Glomerular visceral epithelial cell (primary cell): ENCODE results near the gene OR10H2.
"Not testable (repeated sequence)": the region's sequence is repeated elsewhere in the genome, so short reads cannot be mapped to it uniquely, and the experiment has no call there.

Experiments
- DNase-seq: peaks from one replicate; pipeline ENCODE4 v3.0.0-alpha.2; 2016; ENCODE audit errors: extremely low spot score

Gene OR10H2, protein sequence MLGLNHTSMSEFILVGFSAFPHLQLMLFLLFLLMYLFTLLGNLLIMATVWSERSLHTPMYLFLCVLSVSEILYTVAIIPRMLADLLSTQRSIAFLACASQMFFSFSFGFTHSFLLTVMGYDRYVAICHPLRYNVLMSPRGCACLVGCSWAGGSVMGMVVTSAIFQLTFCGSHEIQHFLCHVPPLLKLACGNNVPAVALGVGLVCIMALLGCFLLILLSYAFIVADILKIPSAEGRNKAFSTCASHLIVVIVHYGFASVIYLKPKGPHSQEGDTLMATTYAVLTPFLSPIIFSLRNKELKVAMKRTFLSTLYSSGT

DNA sequence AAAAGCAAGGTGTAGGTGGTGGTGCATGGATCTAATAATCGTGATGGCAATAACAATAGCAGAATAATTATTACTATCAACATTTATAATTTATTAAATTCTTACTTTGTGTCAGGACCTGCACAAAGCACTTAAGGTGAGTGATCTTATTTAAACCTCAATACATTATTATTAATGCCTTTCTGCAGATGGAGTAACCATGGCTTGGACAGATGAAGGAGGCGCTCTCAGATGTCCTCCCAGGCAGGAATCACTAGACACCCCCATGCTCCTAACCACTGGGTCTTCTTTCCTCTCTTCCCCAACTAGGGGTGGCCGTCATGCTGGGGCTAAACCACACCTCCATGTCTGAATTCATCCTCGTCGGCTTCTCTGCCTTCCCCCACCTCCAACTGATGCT, at the start of gene OR10H2:
OR10H2 (plus strand) TSS at position 301 of the 400 bp plus-strand sequence; CDS start at position 321, 20 bp downstream.
- no peak for DNase-seq

DNA sequence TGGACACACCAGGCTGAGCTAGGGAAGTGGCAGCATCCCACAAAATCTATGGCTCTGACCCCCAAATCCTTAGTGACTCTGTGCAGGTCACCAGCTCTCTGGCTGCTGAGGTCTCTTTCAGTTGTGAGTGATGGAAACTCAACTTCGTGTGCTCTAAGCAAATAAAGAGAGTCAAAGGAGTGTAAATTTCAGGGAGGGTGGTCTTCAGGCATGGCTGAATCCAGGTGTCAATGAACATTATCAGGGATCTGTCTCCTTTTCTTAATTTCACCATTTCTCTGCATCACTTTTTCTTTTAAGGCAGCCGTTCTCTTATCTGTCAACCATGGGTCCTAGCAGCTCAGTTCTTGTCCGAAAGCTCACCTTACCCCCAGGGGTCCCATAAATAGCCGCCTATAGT, 48.7 kb upstream of the OR10H2 start:
- no peak for DNase-seq

DNA sequence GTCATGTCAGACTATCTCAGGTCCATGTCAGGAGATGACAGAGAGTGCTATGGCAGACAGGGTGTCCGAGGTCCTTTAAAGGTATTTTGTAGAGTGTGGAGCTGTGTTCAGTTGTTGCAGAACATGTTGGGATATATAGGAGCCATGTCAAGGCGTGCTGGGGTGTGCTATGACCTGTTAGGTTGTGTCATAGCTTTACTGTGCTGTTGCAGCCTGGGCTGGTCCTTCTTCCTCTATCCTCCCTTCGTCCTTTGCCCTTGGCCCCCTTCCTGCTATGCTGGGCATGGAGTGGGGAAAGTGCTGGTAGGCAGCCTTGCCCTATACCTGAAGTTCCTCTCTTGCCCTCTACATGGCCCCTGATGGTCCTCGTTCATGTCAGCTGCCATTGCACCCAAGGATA, 48.0 kb upstream of the OR10H2 start:
- not testable (repeated sequence) for DNase-seq

DNA sequence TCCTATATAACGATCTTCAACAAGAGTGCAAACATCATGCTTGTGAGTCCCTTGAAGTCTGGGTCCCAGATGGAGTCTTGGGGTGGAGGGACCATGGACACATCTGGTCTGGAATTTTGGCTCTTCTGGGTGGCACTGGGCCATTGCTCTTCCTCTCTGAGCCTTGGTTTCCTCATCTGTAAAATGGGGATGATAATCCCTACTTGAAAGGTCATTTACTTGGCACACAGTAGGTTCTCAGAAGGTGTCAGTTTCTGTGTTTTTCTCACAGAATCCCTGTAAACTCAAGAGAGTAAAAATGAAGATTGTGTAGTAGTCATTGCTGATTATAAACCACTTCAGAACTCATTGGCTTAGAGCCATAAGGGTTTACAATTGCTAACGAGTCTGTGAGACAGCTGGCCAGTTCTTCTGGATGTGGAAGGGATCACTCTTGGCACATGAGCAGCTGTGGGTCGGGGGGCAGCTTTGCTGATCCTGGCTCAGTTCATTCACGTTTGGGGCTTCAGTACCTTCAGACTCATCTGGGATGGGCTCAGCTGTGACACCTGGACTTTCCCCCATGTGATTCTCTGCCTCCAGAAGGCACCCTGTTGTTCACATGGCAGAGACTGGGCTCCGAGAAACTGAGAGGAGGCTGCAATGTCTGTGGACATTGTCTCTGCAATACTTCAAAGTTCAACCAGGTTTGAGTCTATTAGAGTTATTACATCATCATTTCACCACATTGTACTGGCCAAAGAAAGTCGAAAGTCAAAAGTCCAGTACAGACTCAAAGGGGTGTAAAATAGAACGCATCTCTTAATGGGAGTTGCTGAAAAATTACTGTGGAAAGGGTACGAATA, 47.1 kb upstream of the OR10H2 start:
- DNase-seq, result no peak

DNA sequence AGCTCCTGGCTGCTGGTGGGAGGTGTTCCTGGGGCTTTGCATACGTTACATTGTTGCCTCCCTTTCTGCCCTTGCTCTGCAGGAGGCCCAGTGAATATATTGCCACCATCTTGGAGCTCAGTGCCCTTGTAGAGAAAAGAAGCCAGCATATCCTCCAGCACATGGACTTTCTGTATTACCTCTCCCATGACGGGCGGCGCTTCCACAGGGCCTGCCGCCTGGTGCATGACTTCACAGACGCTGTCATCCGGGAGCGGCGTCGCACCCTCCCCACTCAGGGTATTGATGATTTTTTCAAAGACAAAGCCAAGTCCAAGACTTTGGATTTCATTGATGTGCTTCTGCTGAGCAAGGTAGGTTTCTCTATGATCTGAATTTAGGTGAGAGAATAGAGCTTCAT, 44.4 kb upstream of the OR10H2 start:
- DNase-seq, result no peak

DNA sequence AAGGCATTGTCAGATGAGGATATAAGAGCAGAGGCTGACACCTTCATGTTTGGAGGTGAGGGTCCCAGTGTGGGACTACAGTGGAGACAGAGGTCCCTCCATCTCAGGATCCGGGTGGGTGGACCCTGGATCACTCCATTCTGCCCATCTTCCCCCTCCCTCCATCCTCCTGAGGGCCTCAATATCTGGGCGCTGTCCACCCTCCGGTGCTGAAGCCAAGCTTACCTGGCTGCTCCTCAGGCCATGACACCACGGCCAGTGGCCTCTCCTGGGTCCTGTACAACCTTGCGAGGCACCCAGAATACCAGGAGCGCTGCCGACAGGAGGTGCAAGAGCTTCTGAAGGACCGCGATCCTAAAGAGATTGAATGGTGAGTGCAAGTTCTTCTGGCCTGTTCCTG, 43.0 kb upstream of the OR10H2 start:
- DNase-seq, result no peak

DNA sequence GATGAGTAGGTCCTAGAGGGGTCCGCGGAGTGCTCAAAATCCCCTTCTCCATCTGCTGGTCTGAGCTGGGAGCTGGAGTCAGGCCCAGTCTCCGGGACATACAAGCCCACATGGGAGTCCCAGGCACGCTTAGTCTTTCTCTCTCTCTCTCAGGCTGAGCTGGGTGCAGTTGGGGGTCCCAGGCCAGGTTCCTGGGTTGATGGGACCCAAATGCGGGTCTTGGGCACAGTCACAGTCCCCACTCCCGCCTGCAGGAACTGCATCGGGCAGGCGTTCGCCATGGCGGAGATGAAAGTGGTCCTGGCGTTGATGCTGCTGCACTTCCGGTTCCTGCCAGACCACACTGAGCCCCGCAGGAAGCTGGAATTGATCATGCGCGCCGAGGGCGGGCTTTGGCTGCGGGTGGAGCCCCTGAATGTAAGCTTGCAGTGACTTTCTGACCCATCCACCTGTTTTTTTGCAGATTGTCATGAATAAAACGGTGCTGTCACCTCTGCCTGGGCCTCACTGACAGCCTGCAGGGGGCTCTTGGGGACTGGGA, 31.1 kb upstream of the OR10H2 start:
- DNase-seq, result no peak

DNA sequence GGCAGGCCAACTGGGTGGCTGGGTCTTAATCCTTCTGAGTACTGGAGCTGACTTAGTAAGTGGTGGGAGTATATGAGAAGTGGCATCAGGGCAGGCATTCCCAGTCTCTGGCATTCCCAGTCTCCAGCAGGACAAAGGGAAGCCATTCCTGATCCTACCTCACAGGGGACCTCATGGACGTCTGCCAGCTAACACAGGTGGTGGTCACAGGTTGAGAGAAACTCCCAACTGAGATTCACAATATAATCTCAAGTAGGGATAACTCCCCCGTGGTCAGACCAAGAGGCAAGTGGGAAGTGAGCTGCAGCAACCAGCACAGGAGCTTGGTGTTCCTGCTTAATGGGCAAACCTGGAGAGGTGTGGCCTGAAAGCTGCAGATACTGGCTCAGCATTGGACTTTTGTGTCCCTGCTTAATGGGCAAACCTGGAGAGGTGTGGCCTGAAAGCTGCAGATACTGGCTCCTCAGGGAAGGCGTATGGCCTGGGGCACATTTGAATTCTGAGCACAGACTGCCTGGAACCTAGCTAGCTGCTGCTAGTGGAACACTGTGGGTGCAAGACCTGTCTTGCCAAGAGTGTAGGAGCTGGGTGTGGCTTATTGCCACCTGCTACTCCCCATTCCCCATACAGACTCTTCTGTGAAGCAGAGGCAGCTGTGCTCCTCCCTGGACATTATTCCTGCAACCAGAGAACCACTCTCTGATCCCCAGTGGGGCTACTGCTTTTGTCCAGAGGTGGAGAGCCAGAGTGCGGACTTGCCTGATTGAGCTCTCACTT, 25.9 kb upstream of the OR10H2 start:
- DNase-seq, result no peak

DNA sequence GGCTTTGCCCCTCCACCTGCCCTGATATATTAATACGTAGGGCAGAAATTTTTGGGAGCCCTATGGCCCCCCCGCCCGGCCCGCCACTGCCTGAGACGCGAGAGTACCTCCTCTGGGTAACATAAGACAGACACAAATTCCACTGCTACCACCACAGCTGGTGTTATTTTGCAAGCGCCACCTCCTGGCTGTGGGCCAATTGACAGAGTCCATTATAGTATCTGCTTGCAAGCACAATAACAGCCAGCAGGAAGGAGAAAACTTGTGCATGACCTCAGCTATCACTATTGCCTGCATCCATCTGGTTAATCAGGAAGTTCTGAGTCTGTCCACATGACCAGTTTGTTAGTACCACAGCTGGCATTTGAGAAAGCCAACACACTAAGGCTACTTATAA, 25.3 kb upstream of the OR10H2 start:
- peak; percentile 31 for DNase-seq

DNA sequence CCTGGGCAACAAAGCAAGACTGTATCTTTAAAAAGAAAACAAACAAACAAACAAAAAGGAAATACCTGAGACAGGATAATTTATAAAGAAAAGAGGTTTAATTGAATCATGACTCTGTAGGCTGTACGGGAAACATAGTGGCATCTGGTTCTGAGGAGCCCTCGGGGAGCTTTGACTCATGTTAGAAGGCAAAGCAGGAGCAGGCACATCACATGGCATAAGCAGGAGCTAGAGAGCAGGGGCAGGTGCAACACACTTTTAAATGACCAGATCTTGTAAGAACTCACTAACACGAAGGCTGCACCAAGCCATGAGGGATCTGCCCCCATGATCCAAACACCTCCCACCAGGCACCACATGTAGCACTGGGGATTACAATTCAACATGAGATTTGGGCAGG, 13.2 kb upstream of the OR10H2 start:
- DNase-seq, result no peak

DNA sequence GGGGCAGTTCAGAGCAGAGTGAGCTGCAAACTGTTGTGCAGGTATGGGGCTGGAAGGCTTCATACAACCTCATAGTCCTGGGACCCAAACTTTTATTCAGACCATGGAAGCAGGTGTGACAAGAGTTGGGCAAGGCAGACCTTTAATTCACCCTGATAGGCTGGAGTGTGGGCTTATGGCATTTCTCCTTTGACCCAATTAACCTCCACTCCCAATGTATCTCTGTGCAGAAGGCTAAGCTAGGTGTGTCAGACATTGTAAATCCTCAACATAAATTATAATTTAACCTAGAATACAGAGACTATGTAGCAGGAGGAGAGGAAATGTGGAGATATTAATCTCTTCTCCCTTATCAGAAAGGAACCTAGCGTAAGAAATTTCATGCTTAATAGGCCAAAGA, 12.2 kb upstream of the OR10H2 start:
- DNase-seq, result no peak

DNA sequence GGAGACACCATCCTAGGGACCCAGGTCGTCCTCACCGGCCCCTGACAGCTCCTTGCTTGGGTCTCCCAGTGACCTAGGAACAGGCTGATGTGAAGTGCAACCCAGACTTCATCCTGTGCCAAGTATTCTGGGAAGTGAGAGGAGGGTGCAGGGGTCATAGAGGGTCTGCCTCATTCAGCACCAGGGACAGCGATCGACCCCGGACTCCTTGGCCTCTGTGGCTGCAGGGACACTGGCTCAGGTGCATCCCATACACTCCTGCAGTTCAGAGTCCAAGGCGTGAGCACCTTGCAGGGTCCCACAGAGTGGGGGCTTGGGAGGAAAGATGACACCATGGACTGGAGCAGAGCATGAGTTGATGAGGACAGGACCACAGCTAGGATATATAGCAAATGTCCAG, 10.0 kb upstream of the OR10H2 start:
- DNase-seq, result no peak

DNA sequence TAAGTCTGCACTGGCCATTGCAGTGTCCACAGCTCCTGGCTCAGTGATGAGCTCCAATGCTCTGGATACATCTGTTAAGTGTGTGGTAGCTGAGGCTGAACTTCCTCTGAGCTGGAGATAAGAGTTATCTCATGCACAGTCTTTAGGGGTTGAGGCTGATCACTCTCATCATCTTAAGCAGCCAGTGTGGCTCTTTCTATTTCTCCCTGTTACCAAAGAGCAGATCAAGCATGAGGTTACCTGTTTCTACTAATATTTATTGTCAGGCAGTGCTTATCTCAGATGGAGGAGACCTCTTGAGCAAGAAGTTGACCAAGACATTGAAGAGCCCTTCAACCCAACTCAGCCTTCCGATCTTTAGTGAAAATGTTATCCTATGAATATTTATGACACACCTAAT, 6.6 kb upstream of the OR10H2 start:
- DNase-seq, result no peak

DNA sequence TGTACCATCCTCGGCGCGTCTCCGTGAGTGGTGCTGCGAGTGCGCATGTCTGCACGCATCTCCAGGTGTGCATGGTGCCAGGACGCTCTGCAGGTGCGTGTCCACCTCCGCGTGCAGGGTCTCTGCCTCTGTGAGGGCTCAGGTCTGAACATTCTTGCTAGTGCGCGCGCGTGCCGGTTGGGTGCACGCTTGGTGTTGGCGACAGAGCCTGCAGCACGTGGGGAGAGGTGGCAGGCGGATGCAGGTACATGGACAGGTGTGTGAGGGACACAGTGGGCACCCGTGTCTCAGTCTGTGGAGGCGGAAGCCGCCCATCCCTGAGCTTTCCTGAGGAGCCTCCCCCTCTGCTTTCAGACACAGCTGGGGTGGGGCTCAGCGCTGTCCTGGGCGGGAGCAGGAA, 4.9 kb upstream of the OR10H2 start:
- DNase-seq, result no peak

DNA sequence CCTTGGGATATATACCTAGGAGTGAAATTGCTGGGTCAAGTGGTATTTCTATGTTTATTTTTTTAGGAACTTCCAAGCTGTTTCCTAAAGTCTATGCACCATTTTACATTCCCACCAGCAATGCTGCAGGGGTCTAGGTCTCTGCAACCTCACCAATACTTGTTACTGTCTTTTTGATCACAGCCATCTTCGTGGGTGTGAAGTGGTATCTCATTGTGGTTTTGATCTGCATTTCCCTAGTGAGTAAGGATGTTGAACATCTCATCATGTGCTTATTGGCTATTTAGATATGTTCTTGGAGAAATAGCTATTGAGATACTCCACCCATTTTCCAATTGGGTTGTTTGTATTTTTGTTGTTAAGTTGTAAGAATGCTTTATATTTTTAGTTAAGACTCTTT, 2.7 kb downstream of the OR10H2 start:
- DNase-seq, result no peak

DNA sequence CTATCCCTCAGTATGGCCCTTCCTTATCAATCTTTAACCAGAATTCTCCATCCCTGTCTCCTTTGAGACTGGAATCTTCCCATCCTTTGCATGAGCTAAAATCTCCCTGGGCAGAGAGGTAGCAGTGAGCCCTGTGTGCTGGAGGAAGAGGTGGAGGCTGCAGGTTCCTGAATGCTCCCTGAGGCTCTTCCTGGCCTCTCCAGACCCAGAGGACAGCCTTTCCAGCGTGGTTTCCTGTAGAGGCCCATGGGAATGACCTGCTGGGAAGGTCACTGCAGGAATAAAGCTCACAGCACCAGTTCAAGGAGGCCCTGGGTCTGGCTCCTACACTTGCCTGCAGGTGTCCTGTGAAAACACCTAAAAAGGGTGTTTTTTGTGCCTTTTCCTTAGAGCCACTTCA, 4.6 kb downstream of the OR10H2 start:
- DNase-seq, result no peak

DNA sequence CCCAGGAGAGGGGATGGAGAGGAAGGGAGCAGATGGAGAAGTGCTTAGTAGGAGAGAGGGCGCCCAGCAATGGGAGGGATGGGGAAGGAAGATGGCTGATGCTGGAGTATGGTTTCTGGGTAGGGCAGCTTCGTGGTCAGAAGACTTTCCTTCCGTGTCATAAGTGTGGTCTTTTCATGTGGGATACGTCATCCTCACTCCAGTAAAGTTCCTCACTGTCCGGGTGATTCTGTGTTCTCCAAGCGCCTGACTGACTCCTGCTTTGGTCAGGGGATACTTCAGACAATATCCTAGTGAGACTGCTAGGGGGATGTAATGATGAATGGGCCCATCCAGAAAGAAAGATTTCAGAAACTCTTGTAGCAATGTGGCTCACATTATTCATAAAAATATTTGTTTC, 6.1 kb downstream of the OR10H2 start:
- DNase-seq, result no peak

DNA sequence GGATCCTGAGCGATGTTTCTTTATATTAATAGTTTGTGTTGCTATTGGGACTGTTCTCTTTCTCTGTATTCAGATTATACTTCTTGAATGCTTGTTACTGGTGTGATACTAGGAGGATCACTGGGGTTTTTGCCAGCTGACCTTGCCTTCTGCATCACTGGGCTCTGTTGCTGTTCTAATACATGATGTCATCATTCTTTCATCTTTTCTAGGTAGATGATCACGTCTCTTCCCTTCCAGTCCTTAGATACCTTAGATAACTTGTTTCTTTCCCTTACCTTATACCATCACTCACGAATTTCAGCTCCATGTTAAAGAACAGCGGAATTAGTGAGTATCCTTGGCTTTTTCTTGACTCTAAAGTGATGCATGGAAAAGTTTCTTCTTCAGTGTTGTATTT, 9.9 kb downstream of the OR10H2 start, which contains the start of gene OR10H3:
OR10H3 (plus strand) TSS at position 264 of the 400 bp plus-strand sequence. CDS start 3,408 bp downstream, outside the sequence.
- no peak for DNase-seq

DNA sequence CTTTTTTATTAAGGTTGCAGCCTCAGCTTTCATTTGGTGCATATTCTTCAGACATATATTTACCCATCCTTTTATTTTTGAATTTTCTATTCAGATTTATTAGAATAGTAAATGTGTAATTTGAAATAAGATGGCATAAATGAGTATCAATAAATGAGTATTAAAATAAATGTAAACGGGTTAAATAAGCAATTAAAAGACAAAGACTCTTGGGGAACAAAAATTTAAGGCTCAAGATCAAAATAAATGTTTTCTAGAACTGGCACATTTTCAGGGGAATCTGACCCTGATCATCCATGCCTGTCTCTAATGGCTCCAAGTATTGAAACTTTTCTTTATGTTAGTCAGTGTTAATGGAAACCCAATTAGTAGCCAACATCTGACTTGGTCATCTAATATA, 13.0 kb downstream of the OR10H2 start:
- DNase-seq, result no peak

DNA sequence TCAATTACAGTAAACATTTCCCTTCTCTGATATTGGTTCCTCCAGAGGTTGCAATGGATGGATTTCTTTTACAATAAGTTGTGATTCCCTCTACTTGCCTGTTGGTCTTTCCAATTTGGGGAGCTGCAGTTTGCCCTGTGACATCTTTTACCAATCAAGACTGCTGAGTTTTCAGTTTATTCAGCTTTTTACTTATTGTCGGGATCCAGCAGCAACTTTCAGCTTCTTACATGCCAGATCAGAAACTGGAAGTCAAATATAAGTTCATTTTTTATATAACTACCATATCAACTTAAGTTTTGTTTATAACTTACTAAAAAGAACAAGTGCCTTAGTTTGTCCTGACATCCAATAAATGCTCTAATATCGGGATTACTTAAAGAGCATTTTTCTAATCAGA, 20.4 kb downstream of the OR10H2 start:
- no peak for DNase-seq

DNA sequence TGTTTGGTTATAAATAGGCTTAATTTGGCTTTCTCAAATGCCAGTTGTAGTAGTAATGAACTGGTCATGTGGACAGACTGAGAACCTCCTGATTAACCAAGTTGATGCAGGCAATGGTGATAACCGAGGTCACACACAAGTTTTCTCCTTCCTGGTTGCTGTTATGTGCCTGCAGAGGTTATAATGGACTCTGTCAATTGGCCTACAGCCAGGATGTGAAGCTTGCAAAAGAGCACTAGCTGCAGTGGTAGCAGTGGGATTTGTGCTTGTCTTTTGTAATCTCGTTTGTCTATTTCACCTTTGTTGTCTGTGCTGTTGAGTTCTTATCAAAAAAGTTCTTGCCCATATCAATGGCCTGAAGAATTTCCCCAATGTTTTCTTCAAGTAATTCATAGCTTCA, 30.6 kb downstream of the OR10H2 start:
- no peak for DNase-seq

DNA sequence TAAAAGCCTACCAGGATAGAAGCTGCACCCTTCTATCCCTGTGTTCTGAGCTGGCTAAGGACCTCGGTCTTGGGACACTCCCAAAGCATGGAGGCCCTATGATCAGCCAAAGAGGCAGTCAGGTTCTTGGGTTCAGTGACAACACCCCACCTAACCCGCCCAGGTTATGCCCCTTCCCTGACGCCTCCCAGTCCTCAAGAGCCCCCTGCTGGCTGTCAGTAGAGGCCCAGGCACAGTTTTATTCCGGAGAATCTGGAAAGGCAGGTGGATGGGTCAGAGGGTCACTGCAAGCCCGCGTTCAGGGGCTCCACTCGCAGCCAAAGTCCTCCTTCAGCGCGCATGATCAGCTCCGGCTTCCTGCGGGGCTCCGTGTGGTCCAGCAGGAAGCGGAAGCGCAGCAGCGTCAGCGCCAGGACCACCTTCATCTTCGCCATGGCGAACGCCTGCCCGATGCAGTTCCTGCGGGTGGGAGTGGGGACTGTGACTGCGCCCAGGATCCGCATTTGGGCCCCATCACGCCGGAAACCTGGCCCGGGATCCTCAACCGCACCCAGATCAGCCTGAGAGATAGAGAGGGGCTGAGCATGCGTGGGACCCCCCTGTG, 32.2 kb downstream of the OR10H2 start:
- DNase-seq, result no peak
